ENCODE measurements around the gene CBR4. TPM values are rescaled to one million over a fixed set of nuclear protein-coding genes. Genes with fewer than 3 reads are reported as not detected.
"Not testable (repeated sequence)": the region's sequence is repeated elsewhere in the genome, so short reads cannot be mapped to it uniquely, and the experiment has no call there.

Gene CBR4
- total RNA-seq, 1 donor from 2014 or later = 25.9 TPM

DNA sequence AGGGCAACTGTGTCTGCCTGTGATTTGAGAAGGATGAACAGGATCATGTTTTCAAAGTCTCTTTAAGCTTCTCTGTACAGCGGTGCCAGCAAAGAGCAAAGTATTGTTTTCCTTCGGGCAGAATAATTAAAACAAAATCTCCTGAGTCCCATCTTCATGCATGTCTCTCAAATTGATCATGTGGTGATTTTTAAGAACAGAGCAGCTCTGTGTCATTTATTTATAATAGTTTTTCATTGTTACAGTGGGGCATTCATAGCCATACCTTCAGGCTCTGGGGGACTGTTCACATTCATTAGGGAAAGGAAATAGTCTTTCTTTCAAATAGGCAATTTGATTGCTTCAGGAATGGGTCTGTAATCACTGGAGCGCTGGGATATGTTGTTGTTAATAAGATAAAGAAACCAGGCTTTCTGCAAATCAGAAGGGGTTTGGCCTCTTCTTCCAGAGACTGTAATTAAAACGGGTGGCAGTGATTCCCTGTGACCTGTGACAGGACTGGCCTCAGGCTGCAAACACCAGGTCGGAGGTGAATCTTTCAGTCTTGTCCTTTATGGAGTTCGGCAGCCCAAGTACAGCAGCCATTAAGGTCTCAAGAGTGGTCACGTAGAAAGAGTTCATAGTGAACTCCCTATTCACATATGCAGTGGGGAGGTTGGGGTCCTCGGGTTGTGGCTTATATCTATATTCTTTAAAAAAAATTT lies 29.3 kb upstream of the CBR4 start:
- Histone ChIP-seq H3K9me3 (replicated peaks) (no peaks in the 10 kb centered on the region), H3K4me3 (no peak overlapping the region), H3K36me3 (no peaks in the 10 kb centered on the region), H3K27ac (replicated peaks) (no peak overlapping the region), H3K4me1 (no peaks in the 10 kb centered on the region), H3K27me3 (ENCODE audit: low read depth) (no peaks in the 10 kb centered on the region)
- TF ChIP-seq, protein P1, sequence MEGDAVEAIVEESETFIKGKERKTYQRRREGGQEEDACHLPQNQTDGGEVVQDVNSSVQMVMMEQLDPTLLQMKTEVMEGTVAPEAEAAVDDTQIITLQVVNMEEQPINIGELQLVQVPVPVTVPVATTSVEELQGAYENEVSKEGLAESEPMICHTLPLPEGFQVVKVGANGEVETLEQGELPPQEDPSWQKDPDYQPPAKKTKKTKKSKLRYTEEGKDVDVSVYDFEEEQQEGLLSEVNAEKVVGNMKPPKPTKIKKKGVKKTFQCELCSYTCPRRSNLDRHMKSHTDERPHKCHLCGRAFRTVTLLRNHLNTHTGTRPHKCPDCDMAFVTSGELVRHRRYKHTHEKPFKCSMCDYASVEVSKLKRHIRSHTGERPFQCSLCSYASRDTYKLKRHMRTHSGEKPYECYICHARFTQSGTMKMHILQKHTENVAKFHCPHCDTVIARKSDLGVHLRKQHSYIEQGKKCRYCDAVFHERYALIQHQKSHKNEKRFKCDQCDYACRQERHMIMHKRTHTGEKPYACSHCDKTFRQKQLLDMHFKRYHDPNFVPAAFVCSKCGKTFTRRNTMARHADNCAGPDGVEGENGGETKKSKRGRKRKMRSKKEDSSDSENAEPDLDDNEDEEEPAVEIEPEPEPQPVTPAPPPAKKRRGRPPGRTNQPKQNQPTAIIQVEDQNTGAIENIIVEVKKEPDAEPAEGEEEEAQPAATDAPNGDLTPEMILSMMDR (IDR thresholded peaks at IDR 0.05; ENCODE audit: borderline replicate concordance) = no peak
- intact Hi-C loops (cut with micrococcal nuclease) = no loop called here
- DNase-seq = no peak

DNA sequence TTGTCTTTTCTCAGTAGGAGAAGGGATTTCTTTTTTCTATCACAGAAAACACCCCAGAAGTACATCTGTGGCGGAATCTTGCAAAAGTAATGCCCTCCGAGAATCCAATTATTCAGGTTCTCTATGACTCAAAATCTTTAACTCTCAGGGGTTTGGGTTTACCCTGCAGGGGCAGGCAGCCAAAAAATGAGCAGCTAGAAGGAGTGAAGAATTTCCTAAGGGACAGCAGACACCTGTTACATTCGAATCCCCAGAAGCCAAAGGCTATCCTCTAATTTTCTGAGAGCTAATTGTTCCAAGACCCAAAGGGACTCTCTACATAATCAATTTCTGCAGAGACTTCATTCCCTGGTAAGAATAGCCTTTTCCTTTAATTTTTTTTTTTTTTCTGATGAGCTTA lies 27.5 kb upstream of the CBR4 start:
- no peak overlapping the region for H3K4me3 ChIP-seq
- no peaks in the 10 kb centered on the region for H3K27me3 ChIP-seq (ENCODE audit: low read depth)
- TF ChIP-seq, protein P1 (IDR thresholded peaks at IDR 0.05; ENCODE audit: borderline replicate concordance) = no peak
- DNase-seq = no peak
- no peaks in the 10 kb centered on the region for H3K9me3 ChIP-seq (replicated peaks)
- intact Hi-C loops (cut with micrococcal nuclease) = no loop called here
- no peaks in the 10 kb centered on the region for H3K4me1 ChIP-seq
- H3K36me3 ChIP-seq = no peaks in the 10 kb centered on the region
- H3K27ac ChIP-seq (replicated peaks) = no peak overlapping the region

- H3K27me3 ChIP-seq (ENCODE audit: low read depth); H3K4me1 ChIP-seq; DNase-seq; H3K27ac ChIP-seq (replicated peaks); H3K9me3 ChIP-seq (replicated peaks); intact Hi-C loops (cut with micrococcal nuclease); H3K4me3 ChIP-seq; H3K36me3 ChIP-seq: not testable (repeated sequence)
Measured at GRCh38 chr4:169035871-169036620, 26.0 kb upstream of the CBR4 start.

DNA sequence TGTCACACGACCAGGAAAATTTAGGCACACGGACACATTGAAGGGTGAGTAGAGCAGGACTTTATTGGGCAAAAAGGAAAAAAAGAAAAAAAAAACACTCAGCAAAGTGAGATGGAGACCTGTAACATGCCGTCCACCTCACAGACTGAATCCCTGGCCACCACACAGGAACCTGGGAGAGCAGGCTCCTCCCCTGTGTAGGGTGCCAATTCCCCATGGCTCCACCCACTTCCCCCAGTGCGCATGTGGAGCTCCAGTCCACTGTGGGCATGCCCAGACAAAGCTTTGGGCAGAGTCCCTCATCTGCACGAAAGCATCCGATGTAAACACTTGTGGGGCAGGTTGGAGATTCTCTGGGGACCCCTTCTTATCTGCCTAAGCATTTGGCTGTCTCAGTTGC lies 23.6 kb upstream of the CBR4 start:
- DNase-seq = no peak
- intact Hi-C loops (cut with micrococcal nuclease) = no loop called here
- TF ChIP-seq, protein P1 (IDR thresholded peaks at IDR 0.05; ENCODE audit: borderline replicate concordance) = no peak

GRCh38 chr4:169032883-169033645 lies 23.0 kb upstream of the CBR4 start:
- intact Hi-C loops (cut with micrococcal nuclease) = no loop called here
- TF ChIP-seq, protein P1 (IDR thresholded peaks at IDR 0.05; ENCODE audit: borderline replicate concordance) = no peak
- H3K27ac ChIP-seq (replicated peaks) = no peak overlapping the region
- no peaks in the 10 kb centered on the region for H3K9me3 ChIP-seq (replicated peaks)
- H3K4me1 ChIP-seq = no peaks in the 10 kb centered on the region
- H3K36me3 ChIP-seq = no peaks in the 10 kb centered on the region
- DNase-seq = no peak
- no peaks in the 10 kb centered on the region for H3K27me3 ChIP-seq (ENCODE audit: low read depth)
- no peak overlapping the region for H3K4me3 ChIP-seq

More for the DNA sequence above, 23.6 kb upstream of the CBR4 start:
- Histone ChIP-seq H3K4me1 (no peaks in the 10 kb centered on the region), H3K27ac (replicated peaks) (no peak overlapping the region), H3K27me3 (ENCODE audit: low read depth) (no peaks in the 10 kb centered on the region), H3K4me3 (no peak overlapping the region), H3K9me3 (replicated peaks) (no peaks in the 10 kb centered on the region), H3K36me3 (no peaks in the 10 kb centered on the region)

All from left ventricle myocardium inferior (tissue), 1 donor.